Transverse colon (tissue), 3 donors: ENCODE measurements around the gene PCDHGA1.

Experiments used
- POLR2A ChIP-seq: fragments of 450-650 bp; IDR thresholded peaks from one replicate; pipeline ENCODE4 v1.6.1; 2016; ENCODE audit warnings: antibody characterized with exemption, mild to moderate bottlenecking, moderate library complexity
- TF ChIP-seq, protein P1 (sequence below), 5 experiments: fragments of 200-600 bp in 3 of 5; fragments of 450-650 bp in 2 of 5; sonication (generic) in 3 of 5; IDR thresholded peaks; 1 replicate in 2 of 5; 2 replicates in 3 of 5; pipeline ENCODE4 v1.5.1; 2016 to 2017; ENCODE audit warnings: antibody characterized with exemption in 5 of 5, inconsistent platforms in 3 of 5, mild to moderate bottlenecking in 2 of 5, moderate library complexity in 1 of 5

DNA sequence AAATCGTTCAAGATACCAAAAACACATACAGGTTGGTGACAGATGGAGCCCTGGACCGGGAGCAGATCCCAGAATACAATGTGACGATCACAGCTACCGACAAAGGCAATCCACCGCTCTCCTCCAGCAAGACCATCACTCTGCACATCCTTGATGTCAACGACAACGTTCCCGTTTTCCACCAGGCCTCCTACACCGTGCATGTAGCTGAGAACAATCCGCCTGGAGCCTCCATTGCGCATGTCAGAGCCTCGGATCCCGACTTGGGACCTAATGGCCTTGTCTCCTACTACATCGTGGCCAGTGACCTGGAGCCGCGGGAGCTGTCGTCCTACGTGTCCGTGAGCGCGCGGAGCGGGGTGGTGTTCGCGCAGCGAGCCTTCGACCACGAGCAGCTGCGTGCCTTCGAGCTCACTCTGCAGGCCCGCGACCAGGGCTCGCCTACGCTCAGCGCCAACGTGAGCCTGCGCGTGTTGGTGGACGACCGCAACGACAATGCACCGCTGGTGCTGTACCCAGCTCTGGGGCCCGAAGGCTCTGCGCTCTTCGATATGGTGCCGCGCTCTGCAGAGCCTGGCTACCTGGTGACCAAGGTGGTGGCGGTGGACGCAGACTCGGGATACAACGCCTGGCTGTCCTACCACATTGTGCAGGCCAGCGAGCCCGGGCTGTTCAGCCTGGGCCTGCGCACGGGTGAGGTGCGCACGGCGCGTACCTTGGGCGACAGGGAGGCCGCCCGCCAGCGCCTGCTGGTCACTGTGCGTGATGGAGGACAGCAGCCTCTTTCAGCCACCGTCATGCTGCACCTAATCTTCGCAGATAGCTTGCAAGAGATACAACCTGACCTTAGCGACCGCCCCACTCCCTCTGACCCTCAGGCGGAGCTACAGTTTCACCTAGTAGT, 41.5 kb downstream of the PCDHGA1 start:
- TF ChIP-seq, protein P1, sequence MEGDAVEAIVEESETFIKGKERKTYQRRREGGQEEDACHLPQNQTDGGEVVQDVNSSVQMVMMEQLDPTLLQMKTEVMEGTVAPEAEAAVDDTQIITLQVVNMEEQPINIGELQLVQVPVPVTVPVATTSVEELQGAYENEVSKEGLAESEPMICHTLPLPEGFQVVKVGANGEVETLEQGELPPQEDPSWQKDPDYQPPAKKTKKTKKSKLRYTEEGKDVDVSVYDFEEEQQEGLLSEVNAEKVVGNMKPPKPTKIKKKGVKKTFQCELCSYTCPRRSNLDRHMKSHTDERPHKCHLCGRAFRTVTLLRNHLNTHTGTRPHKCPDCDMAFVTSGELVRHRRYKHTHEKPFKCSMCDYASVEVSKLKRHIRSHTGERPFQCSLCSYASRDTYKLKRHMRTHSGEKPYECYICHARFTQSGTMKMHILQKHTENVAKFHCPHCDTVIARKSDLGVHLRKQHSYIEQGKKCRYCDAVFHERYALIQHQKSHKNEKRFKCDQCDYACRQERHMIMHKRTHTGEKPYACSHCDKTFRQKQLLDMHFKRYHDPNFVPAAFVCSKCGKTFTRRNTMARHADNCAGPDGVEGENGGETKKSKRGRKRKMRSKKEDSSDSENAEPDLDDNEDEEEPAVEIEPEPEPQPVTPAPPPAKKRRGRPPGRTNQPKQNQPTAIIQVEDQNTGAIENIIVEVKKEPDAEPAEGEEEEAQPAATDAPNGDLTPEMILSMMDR (IDR thresholded peaks at IDR 0.05), result no peak
- TF ChIP-seq POLR2A, result no peak
